NCI-H2107 treated with DMSO at 0.1 percent for 48 hours (cell line): Measurements from ENCODE around the gene NLGN3.

ENCODE experiments used
- DNase-seq: peaks from one replicate; lab custom pipeline; 2025; ENCODE audit not compliant: unreplicated experiment; lab: John Stamatoyannopoulos, UW

Gene NLGN3

GRCh38 chrX:71144651-71145050 lies at the start of gene NLGN3:
NLGN3 (plus strand) TSS chrX:71144841; CDS start chrX:71147750, 2,909 bp downstream.
- DNase-seq = no peak

GRCh38 chrX:71095033-71095432 lies 49.6 kb upstream of the NLGN3 start:
- DNase-seq = no peak

- peak; percentile 49 for DNase-seq
Measured at GRCh38 chrX:71095555-71095980, 49.1 kb upstream of the NLGN3 start, which contains the start of gene FOXO4. FOXO4 (plus strand) TSS chrX:71095851; CDS start chrX:71096529, 678 bp downstream.

- DNase-seq = peak; percentile 45
Measured at GRCh38 chrX:71095981-71096759, 48.5 kb upstream of the NLGN3 start.

- no peak for DNase-seq
Measured at GRCh38 chrX:71096760-71097032, 47.9 kb upstream of the NLGN3 start.

GRCh38 chrX:71098302-71098701 lies 46.3 kb upstream of the NLGN3 start:
- DNase-seq = no peak

GRCh38 chrX:71098951-71099506 lies 45.6 kb upstream of the NLGN3 start:
- no peak for DNase-seq

GRCh38 chrX:71099736-71100135 lies 44.9 kb upstream of the NLGN3 start:
- no peak for DNase-seq

- DNase-seq = no peak
Measured at GRCh38 chrX:71100581-71101505, 43.8 kb upstream of the NLGN3 start.

- no peak for DNase-seq
Measured at GRCh38 chrX:71102292-71102691, 42.3 kb upstream of the NLGN3 start.

- DNase-seq = no peak
Measured at GRCh38 chrX:71103110-71103983, 41.3 kb upstream of the NLGN3 start.

- no peak for DNase-seq
Measured at GRCh38 chrX:71105628-71106027, 39.0 kb upstream of the NLGN3 start.

GRCh38 chrX:71106427-71106826 lies 38.2 kb upstream of the NLGN3 start, which contains the start of gene CXorf65:
CXorf65 (minus strand) TSS chrX:71106740; CDS start chrX:71106556, 184 bp downstream.
- DNase-seq = no peak

GRCh38 chrX:71107245-71107644 lies 37.4 kb upstream of the NLGN3 start:
- no peak for DNase-seq

GRCh38 chrX:71107762-71108360 lies 36.8 kb upstream of the NLGN3 start:
- no peak for DNase-seq

GRCh38 chrX:71109051-71109450 lies 35.6 kb upstream of the NLGN3 start:
- no peak for DNase-seq

- no peak for DNase-seq
Measured at GRCh38 chrX:71111141-71111843, 33.3 kb upstream of the NLGN3 start, which contains the start of gene IL2RG. IL2RG (minus strand) TSS chrX:71111577; CDS start chrX:71111539, 38 bp downstream.

- no peak for DNase-seq
Measured at GRCh38 chrX:71111921-71112431, 32.7 kb upstream of the NLGN3 start.

GRCh38 chrX:71117358-71117757 lies 27.3 kb upstream of the NLGN3 start:
- no peak for DNase-seq
